NCI-H510A treated with DMSO at 0.1 percent for 48 hours (cell line): ENCODE measurements around the gene ZBTB22.
"Not testable (repeated sequence)": the region's sequence is repeated elsewhere in the genome, so short reads cannot be mapped to it uniquely, and the experiment has no call there.

Experiments
- DNase-seq: peaks from one replicate; lab custom pipeline; 2025; lab: John Stamatoyannopoulos, UW

Gene ZBTB22

GRCh38 chr6:33279971-33280511 lies 37.5 kb downstream of the ZBTB22 start:
- DNase-seq: peak; percentile 71

GRCh38 chr6:33279257-33279695 lies 38.3 kb downstream of the ZBTB22 start:
- DNase-seq: no peak

GRCh38 chr6:33278810-33279209 lies 38.7 kb downstream of the ZBTB22 start:
- no peak for DNase-seq

- DNase-seq: no peak
Observed at GRCh38 chr6:33278392-33278741, 39.2 kb downstream of the ZBTB22 start.

GRCh38 chr6:33277663-33278391 lies 39.7 kb downstream of the ZBTB22 start:
- no peak for DNase-seq

- peak; percentile 96 for DNase-seq
Observed at GRCh38 chr6:33276864-33277662, 40.5 kb downstream of the ZBTB22 start, which contains the start of gene B3GALT4. B3GALT4 (plus strand) TSS chr6:33277123; CDS start chr6:33277420, 297 bp downstream.

- no peak for DNase-seq
Observed at GRCh38 chr6:33276581-33276863, 41.0 kb downstream of the ZBTB22 start.

- not testable (repeated sequence) for DNase-seq
Observed at GRCh38 chr6:33275795-33276580, 41.6 kb downstream of the ZBTB22 start.

GRCh38 chr6:33273924-33274902 lies 43.3 kb downstream of the ZBTB22 start:
- DNase-seq: no peak

GRCh38 chr6:33273129-33273923 lies 44.2 kb downstream of the ZBTB22 start:
- no peak for DNase-seq

- DNase-seq: no peak
Observed at GRCh38 chr6:33272275-33273128, 45.0 kb downstream of the ZBTB22 start.

GRCh38 chr6:33271468-33272274 lies 45.9 kb downstream of the ZBTB22 start, which contains the start of the genes RPS18 and VPS52:
RPS18 (plus strand) TSS chr6:33272075; CDS start chr6:33272120, 45 bp downstream.
VPS52 (minus strand) TSS chr6:33271876; CDS start chr6:33271675, 201 bp downstream.
- DNase-seq: peak; percentile 99

GRCh38 chr6:33271117-33271467 lies 46.5 kb downstream of the ZBTB22 start:
- DNase-seq: no peak
